HT1080 (cell line): ENCODE results near the gene CALCB. TPM values are rescaled to one million over a fixed set of nuclear protein-coding genes. Genes with fewer than 3 reads are reported as not detected.
A peak's percentile ranks its signal among the peaks of the same experiment; 100 is the strongest.

Source experiments
- DNase-seq: peaks from one replicate; pipeline ENCODE4 v3.0.0-alpha.2; 2015; ENCODE audit warnings: low read depth
- total RNA-seq: library from RNA; depleted of rRNA; stranded (reverse); fragments of >200 nt; shearing (Covaris generic); gene quantifications from 2 replicates; pipeline ENCODE4 v1.2.3, GENCODE V29; 2014; rRNA removed

Gene CALCB
- total RNA-seq, 1 experiment from 2014 or later, result 0.19 TPM

- DNase-seq, result no peak
Measured at GRCh38 chr11:15117751-15118150, 44.4 kb downstream of the CALCB start.

- DNase-seq, result no peak
Measured at GRCh38 chr11:15118431-15118830, 45.0 kb downstream of the CALCB start.

- no peak for DNase-seq
Measured at GRCh38 chr11:15119352-15119751, 46.0 kb downstream of the CALCB start.

GRCh38 chr11:15119826-15120225, 46.4 kb downstream of the CALCB start:
- DNase-seq, result peak; percentile 25

GRCh38 chr11:15123849-15124248, 50.5 kb downstream of the CALCB start:
- DNase-seq, result peak; percentile 96

GRCh38 chr11:15124528-15124927, 51.1 kb downstream of the CALCB start:
- DNase-seq, result no peak

GRCh38 chr11:15127341-15127740, 53.9 kb downstream of the CALCB start:
- peak; percentile 88 for DNase-seq

Other genes starting within 250 kb of the CALCB start
- 4.0 and 5.9 TPM in 2 replicates for gene CYP2R1, start 181.4 kb upstream of the CALCB start, total RNA-seq
- not detected in 2 replicates for gene CALCA, start 101.2 kb upstream of the CALCB start, total RNA-seq
- gene INSC, start 41.3 kb downstream of the CALCB start, total RNA-seq, result 4.0 and 4.3 TPM in 2 replicates